NCI-H2081 treated with DMSO at 0.1 percent for 48 hours (cell line): ENCODE data around the gene PRPF31.
A peak's percentile ranks its signal among the peaks of the same experiment; 100 is the strongest.
"Not testable (repeated sequence)": the region's sequence is repeated elsewhere in the genome, so short reads cannot be mapped to it uniquely, and the experiment has no call there.

Experiments used
- DNase-seq: peaks from one replicate; lab custom pipeline; 2025; lab: John Stamatoyannopoulos, UW

Gene PRPF31

DNA sequence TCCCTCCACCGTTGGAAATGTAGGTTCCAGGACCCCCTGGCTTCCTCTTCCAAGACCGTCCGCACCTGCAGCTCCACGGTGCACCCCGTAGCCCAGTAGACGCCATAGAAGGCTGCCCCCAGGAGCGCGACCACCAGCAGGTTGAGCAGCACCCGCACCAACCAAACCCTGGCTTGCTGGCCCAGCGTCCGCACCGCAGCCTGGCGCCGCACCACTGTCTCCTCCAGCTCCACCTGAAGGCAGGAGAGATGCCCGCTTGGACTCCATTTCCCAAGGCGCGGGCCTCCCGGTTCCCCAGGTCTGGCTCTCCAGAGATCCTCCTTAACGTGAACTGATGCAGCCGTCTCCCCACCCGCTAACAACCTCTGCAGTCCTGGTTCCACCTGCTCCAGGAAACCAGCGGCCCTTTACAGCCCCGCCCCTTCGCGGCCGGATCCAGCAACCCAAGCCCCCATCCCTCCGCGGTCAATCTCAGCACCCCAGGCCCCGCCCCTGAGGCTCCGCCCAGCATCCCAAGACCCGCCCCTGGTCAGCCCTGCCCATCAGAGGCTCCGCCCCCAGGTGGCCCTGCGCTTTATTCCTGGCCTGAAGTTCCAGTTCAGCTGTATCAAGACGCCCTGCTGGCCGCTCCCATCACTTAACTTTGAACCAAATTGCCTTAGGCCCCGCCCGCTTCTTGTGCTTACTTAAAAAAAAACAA, 49.0 kb downstream of the PRPF31 start:
- no peak for DNase-seq

DNA sequence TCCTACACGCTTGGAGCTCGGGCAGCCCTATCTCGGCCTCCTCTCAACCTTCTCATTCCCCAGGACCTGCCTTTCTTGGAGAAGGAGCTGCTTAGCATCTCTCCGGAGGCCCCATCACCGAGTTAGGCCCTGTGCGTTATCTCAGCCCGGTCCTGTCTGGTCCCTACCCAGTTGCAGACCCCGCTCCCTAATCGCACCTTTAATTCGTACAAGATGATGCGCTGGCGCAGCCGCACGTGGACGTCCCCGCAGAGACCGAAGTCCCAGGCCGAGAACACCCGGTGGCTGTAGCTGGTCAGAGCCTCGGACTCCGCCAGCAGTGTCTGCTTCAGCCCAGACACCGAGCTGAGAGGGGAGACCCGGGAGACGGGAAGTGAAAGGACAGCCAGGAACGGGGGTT, 49.7 kb downstream of the PRPF31 start:
- DNase-seq = no peak

DNA sequence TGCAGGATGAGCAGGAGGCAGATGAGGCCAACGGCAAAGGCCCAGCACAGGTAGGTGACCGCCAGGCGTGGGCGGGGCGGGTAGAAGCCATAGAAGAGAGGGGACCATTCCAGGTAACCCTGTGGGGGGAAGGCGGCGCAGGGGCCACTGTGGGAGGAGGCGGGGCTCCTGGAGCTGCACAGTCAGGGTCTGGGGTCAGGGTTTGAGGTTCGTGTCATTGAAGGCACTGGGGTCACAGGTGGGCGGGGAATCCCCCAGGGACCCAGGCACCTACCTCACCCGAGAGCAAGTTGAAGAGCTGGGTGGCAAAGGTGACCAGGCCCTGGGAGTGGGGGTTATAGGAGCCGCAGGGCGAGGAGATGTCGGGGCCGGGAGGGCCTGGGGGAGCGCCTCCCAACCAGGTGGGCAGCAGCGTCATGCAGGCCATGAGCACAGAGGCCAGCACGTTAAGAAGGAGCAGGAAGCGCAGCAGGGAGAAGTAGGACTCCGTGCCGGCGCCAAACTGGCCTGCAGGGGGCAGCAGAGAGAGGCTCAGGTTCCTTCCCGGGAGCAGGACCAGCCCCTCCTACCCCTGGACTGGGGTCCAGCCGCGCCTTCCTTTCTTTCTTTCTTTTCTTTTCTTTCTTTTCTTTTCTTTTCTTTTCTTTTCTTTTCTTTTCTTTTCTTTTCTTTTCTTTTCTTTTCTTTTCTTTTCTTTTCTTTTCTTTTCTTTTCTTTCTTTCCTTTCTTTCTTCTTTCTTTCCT, 52.8 kb downstream of the PRPF31 start:
- no peak for DNase-seq

DNA sequence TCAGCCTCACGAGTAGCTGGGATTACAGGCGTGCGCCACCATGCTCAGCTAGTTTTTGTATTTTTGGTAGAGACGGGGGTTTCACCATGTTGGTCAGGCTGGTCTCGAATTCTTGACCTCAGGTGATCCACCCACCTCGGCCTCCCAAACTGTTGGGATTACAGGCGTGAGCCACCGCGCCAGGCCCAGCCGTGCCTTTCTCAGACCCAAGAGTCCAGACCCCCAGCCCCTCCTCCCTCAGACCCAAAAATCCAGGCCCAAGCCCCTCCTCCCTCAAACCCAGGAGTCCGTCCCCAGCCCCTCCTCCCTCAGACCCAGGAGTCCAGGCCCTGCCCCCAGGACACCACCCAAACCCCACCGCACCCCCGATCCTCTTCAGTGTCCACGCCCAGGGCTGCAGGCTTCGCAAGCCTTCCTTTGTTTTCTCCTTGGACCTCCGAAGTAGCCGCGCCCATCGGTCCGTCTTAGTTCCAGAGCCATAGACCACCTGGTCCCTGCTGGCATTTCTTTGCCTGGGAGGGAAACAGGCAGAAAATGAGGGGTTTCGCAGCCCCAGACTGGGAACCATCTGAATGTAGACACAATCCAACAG, 53.7 kb downstream of the PRPF31 start:
- DNase-seq = no peak

DNA sequence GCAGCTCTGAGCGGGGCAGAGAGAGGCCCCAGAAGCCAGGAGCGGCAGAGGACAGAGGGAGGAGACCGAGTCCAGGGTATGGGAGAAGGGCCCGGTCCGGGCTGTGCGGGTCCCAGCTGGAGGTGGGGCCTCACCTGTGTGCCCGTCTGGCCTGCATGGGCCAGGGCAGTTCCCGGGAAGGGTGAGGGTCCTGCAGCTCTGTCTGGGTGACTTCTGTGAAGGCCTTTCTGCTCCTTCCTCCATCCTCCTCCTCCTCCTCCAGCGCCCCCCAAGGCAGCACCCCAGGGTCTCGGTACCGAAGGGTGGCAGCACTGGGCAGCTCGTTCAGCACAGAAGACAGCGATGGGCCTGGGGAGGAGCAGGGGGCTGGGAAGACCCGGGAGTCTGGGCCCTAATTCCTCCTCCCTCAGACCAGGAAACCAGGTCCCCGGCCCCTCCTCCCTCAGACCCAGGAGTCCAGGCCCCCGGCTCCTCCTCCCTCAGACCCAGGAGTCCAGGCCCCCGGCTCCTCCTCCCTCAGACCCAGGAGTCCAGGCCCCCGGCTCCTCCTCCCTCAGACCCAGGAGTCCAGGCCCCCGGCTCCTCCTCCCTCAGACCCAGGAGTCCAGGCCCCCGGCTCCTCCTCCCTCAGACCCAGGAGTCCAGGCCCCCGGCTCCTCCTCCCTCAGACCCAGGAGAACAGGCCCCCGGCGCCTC, 56.3 kb downstream of the PRPF31 start:
- not testable (repeated sequence) for DNase-seq

DNA sequence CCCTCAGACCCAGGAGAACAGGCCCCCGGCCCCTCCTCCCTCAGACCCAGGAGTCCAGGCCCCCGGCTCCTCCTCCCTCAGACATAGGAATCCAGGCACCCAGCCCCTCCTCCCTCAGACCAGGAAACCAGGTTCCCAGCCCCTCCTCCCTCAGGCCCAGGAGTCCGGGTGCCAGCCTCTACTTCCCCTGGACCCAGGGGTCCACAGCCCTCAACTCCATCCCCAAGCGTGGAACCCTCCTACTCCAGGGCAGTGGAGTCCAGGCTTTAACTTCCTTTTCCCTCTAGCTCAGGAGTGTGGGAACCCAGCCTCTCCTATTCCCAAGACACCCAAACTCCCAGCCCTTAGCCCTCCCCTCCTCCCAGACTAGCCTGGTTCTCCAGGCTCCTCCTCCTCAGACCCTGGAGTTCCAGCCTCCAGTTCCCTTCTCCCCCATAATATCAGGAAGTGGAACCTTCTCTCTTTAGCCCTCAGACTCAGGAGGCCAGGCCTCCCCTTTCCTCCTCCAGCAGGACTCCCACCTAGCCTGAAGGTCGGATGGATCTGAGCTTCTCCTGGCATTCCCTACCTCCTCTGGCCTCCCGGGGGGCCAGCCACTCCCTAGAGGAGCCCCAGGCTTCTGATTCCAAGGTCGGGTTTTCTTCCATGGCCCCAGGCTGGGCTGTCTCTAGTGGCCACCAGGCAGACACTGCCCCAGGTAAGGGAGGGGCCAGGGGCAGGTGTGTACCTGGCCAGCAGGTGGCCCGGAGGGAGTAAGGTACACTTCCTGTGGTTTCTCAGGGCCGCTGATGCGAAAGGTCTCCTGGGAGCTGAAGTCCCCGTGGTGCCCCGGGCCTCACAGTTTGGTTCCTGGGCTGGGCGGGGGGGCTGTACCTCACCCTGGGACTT, 57.2 kb downstream of the PRPF31 start, which contains the start of gene TMC4:
TMC4 (minus strand) TSS at position 690 of the 888 bp plus-strand sequence; CDS start at position 647, 43 bp downstream.
- DNase-seq = peak; percentile 18

DNA sequence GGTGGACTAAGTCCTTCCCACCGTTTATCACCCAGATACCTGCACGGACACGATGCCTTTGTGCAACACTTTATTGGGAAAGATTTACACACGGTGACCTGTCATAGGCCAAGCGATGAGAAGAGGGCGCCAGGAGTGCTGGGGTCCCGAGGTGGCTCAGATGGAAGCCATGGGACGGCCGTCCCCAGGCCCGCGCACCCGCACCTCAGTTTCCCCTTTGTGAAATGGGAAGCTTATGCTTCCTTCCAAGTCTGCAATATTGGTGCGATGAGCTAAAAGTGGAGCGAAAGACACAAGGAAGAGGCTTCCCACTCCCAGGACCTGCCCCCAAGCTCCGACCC, 57.8 kb downstream of the PRPF31 start:
- no peak for DNase-seq

DNA sequence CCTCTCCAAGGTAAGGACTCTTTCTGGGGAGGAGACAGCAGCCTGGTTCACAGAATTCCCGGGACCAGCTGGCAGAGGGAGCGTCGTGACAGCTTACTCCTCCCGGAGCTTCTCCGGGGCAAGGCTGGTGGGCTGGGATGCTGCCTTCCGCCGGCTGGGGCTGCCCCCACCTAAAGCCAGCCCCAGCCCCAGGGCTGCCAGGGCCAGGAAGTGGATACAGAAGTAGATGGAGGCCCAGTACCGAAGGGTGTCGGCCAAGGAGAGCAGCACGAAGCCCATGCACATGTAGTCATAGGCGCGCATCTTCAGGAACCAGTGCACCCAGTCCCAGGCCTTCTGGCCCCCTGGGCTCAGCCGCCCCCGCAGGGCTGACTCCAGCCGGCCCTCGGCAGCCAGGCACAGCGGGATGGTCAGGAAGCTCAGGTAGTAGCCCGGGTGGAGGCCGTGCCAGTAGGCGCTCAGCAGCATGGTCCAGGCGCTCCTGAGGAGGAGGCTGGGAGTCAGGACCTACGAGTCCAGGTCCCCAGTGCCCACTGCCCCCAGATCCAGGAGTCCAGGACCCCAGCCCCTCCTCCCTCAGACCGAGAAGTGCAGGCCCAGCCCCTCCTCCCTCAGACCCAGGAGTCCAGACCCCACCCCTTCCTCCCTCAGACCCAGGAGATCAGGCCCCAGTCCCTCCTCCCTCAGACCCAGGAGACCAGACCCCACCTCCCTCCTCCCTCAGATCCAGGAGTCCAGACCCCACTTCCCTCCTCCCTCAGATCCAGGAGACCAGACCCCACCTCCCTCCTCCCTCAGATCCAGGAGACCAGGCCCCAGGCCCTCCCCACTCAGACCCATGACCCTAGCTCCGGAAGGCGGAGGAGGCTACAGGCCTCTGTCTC, 58.6 kb downstream of the PRPF31 start:
- DNase-seq = no peak

DNA sequence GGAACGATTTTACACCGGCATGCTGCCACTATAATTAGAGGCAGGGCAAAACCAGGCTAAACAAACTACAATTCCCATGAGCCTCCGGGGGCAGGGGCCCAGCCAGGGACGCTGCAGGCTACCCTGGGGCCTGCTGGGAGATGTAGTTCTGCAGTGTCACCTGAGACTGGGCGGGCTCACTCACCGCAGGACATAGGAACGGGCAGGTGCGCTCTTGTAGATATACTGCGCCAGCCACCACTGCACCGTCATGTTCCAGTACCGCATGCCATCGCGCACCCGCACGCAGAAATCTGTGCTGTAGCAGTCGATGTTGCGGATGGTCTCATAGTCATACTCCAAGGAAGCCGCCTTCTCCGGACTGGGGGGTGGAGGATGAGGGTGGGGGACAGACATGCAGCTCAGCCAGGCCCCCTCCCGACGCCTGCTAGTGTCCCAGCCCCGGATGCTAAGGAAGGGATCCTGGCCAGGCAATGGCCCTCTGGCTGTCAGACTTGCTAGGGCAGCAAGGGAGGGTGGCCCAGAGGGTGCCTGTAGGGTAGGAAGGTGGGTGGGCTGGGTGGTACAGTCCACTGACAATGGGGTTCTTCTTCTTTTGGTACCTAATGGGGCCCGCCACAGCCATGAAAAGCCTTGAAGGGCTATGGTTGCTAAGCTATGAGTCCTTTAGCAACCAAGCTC, 63.2 kb downstream of the PRPF31 start:
- DNase-seq = no peak

DNA sequence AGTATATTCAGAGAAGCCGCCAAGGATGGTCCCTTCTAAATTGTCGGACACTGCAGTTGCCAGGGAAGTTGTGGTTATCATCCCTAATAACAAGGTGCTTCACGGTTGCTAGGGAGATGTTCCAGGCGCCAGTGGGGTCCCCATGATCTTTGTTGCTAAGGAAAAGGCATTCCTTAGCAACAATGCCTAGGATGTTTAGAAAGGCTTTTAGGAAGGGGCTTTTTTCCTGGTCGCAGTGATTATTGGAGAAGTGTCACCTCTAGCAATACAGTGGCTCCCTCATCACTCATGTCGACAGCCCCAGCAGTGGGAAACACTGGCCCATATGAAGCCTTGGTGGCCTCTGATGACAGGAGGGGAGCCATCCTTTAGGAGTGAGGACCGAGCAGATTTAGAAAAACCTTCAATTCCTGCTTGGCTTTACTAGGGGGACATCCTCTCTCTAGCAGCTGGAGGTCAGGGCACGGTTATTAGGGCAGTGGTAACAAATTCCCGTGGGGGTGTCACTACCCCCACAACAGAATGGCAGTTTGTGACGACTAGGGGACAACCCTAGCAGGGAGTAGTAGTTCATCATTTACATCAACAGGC, 63.8 kb downstream of the PRPF31 start:
- DNase-seq = no peak

DNA sequence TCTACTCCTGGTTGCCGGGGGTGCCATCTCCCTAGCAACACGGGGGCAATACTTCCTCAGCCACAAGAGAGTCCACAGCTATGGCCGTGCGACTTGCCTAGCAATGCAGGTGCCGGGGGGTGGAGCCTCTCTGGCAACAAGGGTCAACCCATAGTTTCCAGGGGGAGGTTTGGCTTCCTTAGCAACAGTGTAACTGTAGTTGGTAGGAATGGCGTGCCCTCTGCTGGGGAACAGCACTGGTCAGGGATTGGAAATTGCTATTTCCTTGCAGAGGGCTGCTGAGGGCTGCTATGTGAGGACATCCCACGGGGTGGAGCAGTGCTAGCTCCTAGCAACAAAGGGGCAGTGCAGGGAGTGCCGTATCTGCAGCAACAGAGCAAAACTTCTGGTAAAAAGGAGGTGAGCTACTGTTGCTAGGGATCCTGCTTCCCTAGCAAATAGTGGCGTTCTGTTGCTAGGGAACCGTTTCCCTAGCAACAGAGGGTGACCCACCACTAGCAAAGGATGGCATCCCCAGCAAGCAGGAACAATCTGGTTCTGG, 64.4 kb downstream of the PRPF31 start:
- DNase-seq = no peak

DNA sequence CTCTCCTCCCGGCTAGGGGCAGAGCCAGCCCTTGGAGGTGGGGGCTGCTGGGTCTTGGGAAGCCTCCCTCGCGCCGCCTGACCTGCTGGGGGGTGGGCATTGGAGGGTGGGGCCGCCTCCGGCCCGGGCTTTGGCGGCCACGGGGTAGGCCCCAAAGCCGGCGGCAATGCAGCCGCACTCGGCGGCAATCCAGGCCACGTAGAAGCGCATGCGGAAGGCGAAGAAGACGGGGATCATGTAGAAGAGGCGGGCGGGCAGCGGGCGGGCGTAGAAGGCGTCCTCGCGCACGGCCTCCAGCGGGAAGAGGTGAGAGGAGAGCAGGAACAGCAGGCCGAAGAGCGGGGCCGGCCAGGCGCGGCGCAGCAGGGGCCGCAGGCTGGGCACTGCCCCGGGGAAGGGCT, 65.1 kb downstream of the PRPF31 start:
- no peak for DNase-seq
